Caco-2 (cell line): Measurements from ENCODE around the gene FCMR. TPM values are rescaled to one million over a fixed set of nuclear protein-coding genes. Genes with fewer than 3 reads are reported as not detected.

Source experiments
- BruUV-seq: library from RNA; stranded (reverse); fragments of 400-500 nt; replicated peaks from 2 replicates; lab custom pipeline; 2021; lab: Mats Ljungman, UMichigan
- CTCF ChIA-PET: fragments of 300-600 bp; sonication (Branson Sonifier 250); formaldehyde crosslinking; loops from one replicate; lab custom pipeline; 2022; ENCODE audit warnings: antibody characterized with exemption; lab: Charles Lee
- POLR2A ChIA-PET: fragments of 300-600 bp; sonication (Branson Sonifier 250); formaldehyde crosslinking; loops from one replicate; lab custom pipeline; 2022; ENCODE audit warnings: antibody characterized with exemption; lab: Charles Lee
- DNase-seq, 2 experiments: peaks; one replicate each; pipeline versions ENCODE4 v3.0.0 to v3.0.0-alpha.2; 2020 to 2022
- H3K27me3 ChIP-seq: replicated peaks from 2 replicates; pipeline ENCODE4 v1.6.0; 2011; ENCODE audit warnings: low read length; ENCODE audit not compliant: control insufficient read depth, insufficient read depth
- H3K36me3 ChIP-seq: 2 replicates; pipeline ENCODE4 v1.5.1; 2011; ENCODE audit warnings: low read length; ENCODE audit not compliant: control insufficient read depth, insufficient read depth
- H3K4me1 ChIP-seq: fragments of 250-450 bp; sonication (Bioruptor Pico); 2 replicates; pipeline ENCODE4 v1.5.1; 2020; ENCODE audit warnings: mild to moderate bottlenecking
- H3K4me3 ChIP-seq: 2 replicates; pipeline ENCODE4 v1.5.1; 2011; ENCODE audit warnings: low read depth, mild to moderate bottlenecking, control low read depth, low read length
- H3K9me3 ChIP-seq: fragments of 250-450 bp; sonication (Bioruptor Pico); 2 replicates; pipeline ENCODE4 v1.5.1; 2020; ENCODE audit warnings: mild to moderate bottlenecking, moderate library complexity
- H3K27ac Mint-ChIP-seq: one replicate; pipeline ENCODE4 v1.8.0; 2022; ENCODE audit warnings: mixed read lengths; ENCODE audit not compliant: unreplicated experiment
- H3K27me3 Mint-ChIP-seq: one replicate; pipeline ENCODE4 v1.8.0; 2022; ENCODE audit warnings: mixed read lengths; ENCODE audit not compliant: insufficient read depth, unreplicated experiment
- H3K36me3 Mint-ChIP-seq: one replicate; pipeline ENCODE4 v1.8.0; 2022; ENCODE audit warnings: mild to moderate bottlenecking, mixed read lengths; ENCODE audit not compliant: insufficient read depth, unreplicated experiment
- H3K4me1 Mint-ChIP-seq: one replicate; pipeline ENCODE4 v1.8.0; 2022; ENCODE audit warnings: low read depth, mixed read lengths; ENCODE audit not compliant: unreplicated experiment
- H3K4me3 Mint-ChIP-seq: one replicate; pipeline ENCODE4 v1.8.0; 2022; ENCODE audit warnings: mild to moderate bottlenecking, moderate library complexity, mixed read lengths; ENCODE audit not compliant: unreplicated experiment
- H3K9me3 Mint-ChIP-seq: one replicate; pipeline ENCODE4 v1.8.0; 2022; ENCODE audit warnings: mixed read lengths; ENCODE audit not compliant: unreplicated experiment
- CTCF ChIP-seq, 2 experiments: fragments of 200-600 bp in 1 of 2; IDR thresholded peaks; 1 replicate in 1 of 2; 2 replicates in 1 of 2; pipeline versions ENCODE4 v1.5.1 to v1.8.0; 2011 to 2022; ENCODE audit warnings: antibody characterized with exemption in 1 of 2, control low read depth in 1 of 2, inconsistent platforms in 1 of 2, low read depth in 1 of 2, low read length in 1 of 2, mild to moderate bottlenecking in 1 of 2, moderate library complexity in 1 of 2; ENCODE audit not compliant: insufficient read depth in 1 of 2, severe bottlenecking in 1 of 2, unreplicated experiment in 1 of 2
- intact Hi-C: fragments of 100-400 bp; cut with micrococcal nuclease; formaldehyde crosslinking; loops from one replicate; pipeline ENCODE4 v1.10.0; 2022; ENCODE audit not compliant: unreplicated experiment
- total RNA-seq: library from RNA; stranded (reverse); gene quantifications from 2 replicates; pipeline ENCODE4 v1.2.3, GENCODE V29; 2022

The FCMR gene
- total RNA-seq, 1 experiment from 2014 or later = not detected

- Histone ChIP-seq H3K36me3 (no peaks in the 10 kb centered on the region), H3K9me3 (no peaks in the 10 kb centered on the region), H3K4me3 (no peak overlapping the region), H3K4me1 (no peaks in the 10 kb centered on the region), H3K27me3 (no peaks in the 10 kb centered on the region)
- Mint-ChIP-seq H3K27me3 (peaks cover 14% of the 10 kb centered on the region), H3K9me3 (no peaks in the 10 kb centered on the region), H3K4me1 (no peaks in the 10 kb centered on the region), H3K27ac (no peak overlapping the region), H3K36me3 (no peaks in the 10 kb centered on the region), H3K4me3 (no peak overlapping the region)
- POLR2A ChIA-PET = interaction anchor here (0.6 kb wide), 1 partner anchor 1204 kb away, joined by 10 read pairs; no protein-coding TSS in a partner anchor
- no TSS peak for BruUV-seq
- intact Hi-C loops = loop anchor here (5.0 kb wide), 1 partner anchor 46 kb away; no protein-coding TSS in a partner anchor
- CTCF ChIA-PET = no interaction called here
- no peak for TF ChIP-seq CTCF (IDR thresholded peaks at IDR 0.05; ENCODE audit: insufficient read depth in 1 of 2, low read depth in 1 of 2, low read length in 1 of 2, severe bottlenecking in 1 of 2, unreplicated experiment in 1 of 2)
- DNase-seq = no peak
Measured at GRCh38 chr1:206866062-206866461, 55.7 kb downstream of the FCMR start.

GRCh38 chr1:206864939-206865671 lies 56.6 kb downstream of the FCMR start, which contains the start of gene IL20:
TSS of gene IL20 (plus strand) at chr1:206865623. CDS start at chr1:206865853, 230 bp downstream.
- H3K27ac Mint-ChIP-seq = no peak within 1 kb of the TSS
- H3K4me3 ChIP-seq = no peak within 1 kb of the TSS
- ChIA-PET POLR2A (no interaction called here), CTCF (interaction anchor here (0.7 kb wide), 1 partner anchor 67 kb away, joined by 3 read pairs; no protein-coding TSS in a partner anchor)
- H3K4me1 ChIP-seq = no peaks in the 10 kb centered on the region
- no peaks in the 10 kb centered on the region for H3K36me3 Mint-ChIP-seq
- intact Hi-C loops = loop anchor here (1.0 to 5.0 kb wide), 2 partner anchors 47 to 117 kb away; no protein-coding TSS in a partner anchor
- H3K4me3 Mint-ChIP-seq = no peak within 1 kb of the TSS
- no TSS peak for BruUV-seq
- DNase-seq = peak; percentile 65 to 73
- H3K9me3 Mint-ChIP-seq = peaks cover 3% of the 10 kb centered on the region
- peaks cover 15% of the 10 kb centered on the region for H3K27me3 Mint-ChIP-seq
- H3K9me3 ChIP-seq = no peaks in the 10 kb centered on the region
- peak; percentile 71 to 73 for TF ChIP-seq CTCF (IDR thresholded peaks at IDR 0.05; ENCODE audit: insufficient read depth in 1 of 2, low read depth in 1 of 2, low read length in 1 of 2, severe bottlenecking in 1 of 2, unreplicated experiment in 1 of 2)
- no peaks in the 10 kb centered on the region for H3K4me1 Mint-ChIP-seq
- H3K36me3 ChIP-seq = no peaks in the 10 kb centered on the region
- H3K27me3 ChIP-seq = no peaks in the 10 kb centered on the region

GRCh38 chr1:206863266-206863665 lies 58.5 kb downstream of the FCMR start:
- H3K4me1 ChIP-seq = no peaks in the 10 kb centered on the region
- no peak for DNase-seq
- no peak overlapping the region for H3K4me3 Mint-ChIP-seq
- H3K36me3 ChIP-seq = no peaks in the 10 kb centered on the region
- H3K27me3 ChIP-seq = no peaks in the 10 kb centered on the region
- H3K36me3 Mint-ChIP-seq = no peaks in the 10 kb centered on the region
- H3K27me3 Mint-ChIP-seq = peaks cover 11% of the 10 kb centered on the region
- H3K4me1 Mint-ChIP-seq = no peaks in the 10 kb centered on the region
- H3K4me3 ChIP-seq = no peak overlapping the region
- intact Hi-C loops = no loop called here
- BruUV-seq = no TSS peak
- no peak overlapping the region for H3K27ac Mint-ChIP-seq
- H3K9me3 ChIP-seq = no peaks in the 10 kb centered on the region
- POLR2A ChIA-PET = no interaction called here
- CTCF ChIA-PET = interaction anchor here (1.6 kb wide), 1 partner anchor 49 kb away, joined by 7 read pairs; no protein-coding TSS in a partner anchor
- no peak for TF ChIP-seq CTCF (IDR thresholded peaks at IDR 0.05; ENCODE audit: insufficient read depth in 1 of 2, low read depth in 1 of 2, low read length in 1 of 2, severe bottlenecking in 1 of 2, unreplicated experiment in 1 of 2)
- H3K9me3 Mint-ChIP-seq = peaks cover 6% of the 10 kb centered on the region
